AG04449 (cell line): Measurements from ENCODE around the gene SEPTIN11.
A peak's percentile ranks its signal among the peaks of the same experiment; 100 is the strongest.

Source experiments
- CTCF ChIA-PET: fragments of 350-600 bp; formaldehyde crosslinking; extraction: SDS; loops from one replicate; lab custom pipeline; 2021; ENCODE audit warnings: antibody characterized with exemption; lab: Yijun Ruan, JAX
- POLR2A ChIA-PET: fragments of 400-600, 350-600 bp; formaldehyde crosslinking; extraction: SDS; loops from one replicate; lab custom pipeline; 2020; ENCODE audit warnings: antibody characterized with exemption, inconsistent platforms; lab: Yijun Ruan, JAX
- DNase-seq: peaks from one replicate; pipeline ENCODE4 v3.0.0-alpha.2; 2010; ENCODE audit warnings: low read depth, low spot score
- H3K4me3 ChIP-seq: 2 replicates; pipeline ENCODE4 v1.5.1; 2011; ENCODE audit warnings: low read depth, mild to moderate bottlenecking, control low read depth, low read length
- CTCF ChIP-seq: IDR thresholded peaks from one replicate; pipeline ENCODE4 v1.5.1; 2011; ENCODE audit warnings: mild to moderate bottlenecking, moderate library complexity, low read length, control low read depth, inconsistent platforms; ENCODE audit not compliant: insufficient read depth; ENCODE audit errors: missing control alignments

SEPTIN11 gene

GRCh38 chr4:76950052-76950955, 752 bp downstream of the SEPTIN11 start:
- ChIA-PET POLR2A (interaction anchor here (0.6 to 3.3 kb wide), 18 partner anchors 10 to 380 kb away, joined by 3 to 16 read pairs (median 4); partner anchors contain the start of gene CCNI), CTCF (interaction anchor here (0.8 to 1.3 kb wide), 3 partner anchors 17 to 201 kb away, joined by 3 to 4 read pairs (median 3); no protein-coding TSS in a partner anchor)
- H3K4me3 ChIP-seq, result peak overlapping the region; percentile 91
- DNase-seq, result no peak
- TF ChIP-seq CTCF, result no peak

GRCh38 chr4:76950956-76951671, 1.6 kb downstream of the SEPTIN11 start:
- no peak for TF ChIP-seq CTCF
- no peak for DNase-seq
- CTCF ChIA-PET, result interaction anchor here (0.8 to 1.7 kb wide), 5 partner anchors 17 to 238 kb away, joined by 3 to 4 read pairs (median 3); no protein-coding TSS in a partner anchor
- peak overlapping the region; percentile 91 for H3K4me3 ChIP-seq
- POLR2A ChIA-PET, result interaction anchor here (0.6 to 3.3 kb wide), 10 partner anchors 35 to 381 kb away, joined by 3 to 16 read pairs (median 3); partner anchors contain the start of gene CCNI

GRCh38 chr4:76951672-76952010, 2.1 kb downstream of the SEPTIN11 start:
- POLR2A ChIA-PET, result interaction anchor here (0.5 to 3.3 kb wide), 7 partner anchors 35 to 198 kb away, joined by 3 to 16 read pairs (median 4); partner anchors contain the start of gene CCNI
- no peak for DNase-seq
- CTCF ChIA-PET, result interaction anchor here (1.2 to 1.7 kb wide), 5 partner anchors 16 to 441 kb away, joined by 3 to 4 read pairs (median 3); no protein-coding TSS in a partner anchor

GRCh38 chr4:76952071-76952470, 2.5 kb downstream of the SEPTIN11 start:
- H3K4me3 ChIP-seq, result peak overlapping the region; percentile 91
- DNase-seq, result no peak
- CTCF ChIA-PET, result interaction anchor here (1.3 to 1.7 kb wide), 4 partner anchors 180 to 441 kb away, joined by 3 to 4 read pairs (median 4); no protein-coding TSS in a partner anchor
- POLR2A ChIA-PET, result interaction anchor here (0.5 to 3.3 kb wide), 7 partner anchors 34 to 199 kb away, joined by 3 to 16 read pairs (median 4); no protein-coding TSS in a partner anchor
- TF ChIP-seq CTCF, result no peak

More at GRCh38 chr4:76951672-76952010, 2.1 kb downstream of the SEPTIN11 start:
- H3K4me3 ChIP-seq, result peak overlapping the region; percentile 91
- no peak for TF ChIP-seq CTCF

- ChIA-PET CTCF (interaction anchor here (1.4 to 1.7 kb wide), 3 partner anchors 180 to 442 kb away, joined by 3 to 4 read pairs (median 3); no protein-coding TSS in a partner anchor), POLR2A (interaction anchor here (1.0 to 2.7 kb wide), 4 partner anchors 43 to 215 kb away, joined by 3 to 16 read pairs (median 4); no protein-coding TSS in a partner anchor)
- peak overlapping the region; percentile 91 for H3K4me3 ChIP-seq
- DNase-seq, result no peak
- TF ChIP-seq CTCF, result no peak
Measured at GRCh38 chr4:76952656-76953582, 3.4 kb downstream of the SEPTIN11 start.
